GM12878 (cell line): ENCODE results near the gene DUSP8. TPM values are rescaled to one million over a fixed set of nuclear protein-coding genes. Genes with fewer than 3 reads are reported as not detected.

ENCODE experiments used
- ATAC-seq: fragments of 200-7000 bp; cut with Tn5 transposase; 3 replicates; pipeline ENCODE4 v1.9.1; 2020; ENCODE audit warnings: mild to moderate bottlenecking, moderate library complexity
- BruUV-seq: library from RNA; stranded (reverse); fragments of 400-500 nt; replicated peaks from 2 replicates; lab custom pipeline; 2021; lab: Mats Ljungman, UMichigan
- CTCF ChIA-PET: fragments of 300-600 bp; sonication (Branson Sonifier 250); formaldehyde crosslinking; extraction: SDS; loops from one replicate; lab custom pipeline; 2021; ENCODE audit warnings: inconsistent platforms; lab: Yijun Ruan, JAX
- POLR2A ChIA-PET: fragments of 350-600 bp; formaldehyde crosslinking; extraction: SDS; loops from one replicate; lab custom pipeline; 2021; ENCODE audit warnings: inconsistent platforms; lab: Charles Lee
- RAD21 ChIA-PET: fragments of 300-600 bp; sonication (Branson Sonifier 250); formaldehyde crosslinking; loops from one replicate; lab custom pipeline; 2023; ENCODE audit warnings: antibody characterized with exemption; ENCODE audit not compliant: unreplicated experiment; lab: Charles Lee
- SMC1A ChIA-PET: fragments of 300-600 bp; sonication (Branson Sonifier 250); formaldehyde crosslinking; loops from one replicate; lab custom pipeline; 2023; ENCODE audit not compliant: unreplicated experiment, uncharacterized antibody; lab: Charles Lee
- DNase-seq: peaks from one replicate; pipeline ENCODE4 v3.0.0-alpha.2; 2011; ENCODE audit warnings: low read depth, low spot score
- FAIRE-seq: peaks from 3 replicates; lab custom pipeline; 2011; peaks lifted over from hg19 to GRCh38; lab: Jason Lieb, UNC
- H2AFZ ChIP-seq: 2 replicates; pipeline ENCODE4 v1.6.0; 2011; ENCODE audit warnings: low read depth, low read length, control low read depth; ENCODE audit not compliant: control insufficient read depth
- H3K27ac ChIP-seq: 2 replicates; pipeline ENCODE4 v1.5.1; 2011; ENCODE audit warnings: control low read depth; ENCODE audit not compliant: control insufficient read depth, insufficient read depth
- H3K27me3 ChIP-seq, 2 experiments: replicated peaks in 1 of 2; 2 replicates each; pipeline versions ENCODE4 v1.6.0 to v1.6.1; 2011; ENCODE audit warnings: low read length in 1 of 2; ENCODE audit not compliant: control insufficient read depth in 2 of 2, insufficient read depth in 2 of 2
- H3K36me3 ChIP-seq, 2 experiments: 2 replicates each; pipeline ENCODE4 v1.5.1; 2011; ENCODE audit warnings: low read length in 1 of 2; ENCODE audit not compliant: control insufficient read depth in 2 of 2, insufficient read depth in 2 of 2
- H3K4me1 ChIP-seq: 2 replicates; pipeline ENCODE4 v1.6.1; 2011; ENCODE audit warnings: mild to moderate bottlenecking, low read length, moderate library complexity, mixed read lengths; ENCODE audit not compliant: control insufficient read depth, insufficient read depth
- H3K4me2 ChIP-seq: 2 replicates; pipeline ENCODE4 v1.6.0; 2011; ENCODE audit warnings: control low read depth; ENCODE audit not compliant: control insufficient read depth, insufficient read depth
- H3K4me3 ChIP-seq: fragments of 200-600 bp; sonication (generic); 2 replicates; pipeline ENCODE4 v1.5.1; 2016
- H3K79me2 ChIP-seq: 2 replicates; pipeline ENCODE4 v1.6.0; 2011; ENCODE audit warnings: low read length; ENCODE audit not compliant: control insufficient read depth, insufficient read depth
- H3K9ac ChIP-seq: 2 replicates; pipeline ENCODE4 v1.8.0; 2011; ENCODE audit warnings: low read length, control low read depth, mixed read lengths; ENCODE audit not compliant: control insufficient read depth, insufficient read depth
- H3K9me3 ChIP-seq: replicated peaks from 3 replicates; pipeline ENCODE4 v1.5.1; 2011; ENCODE audit warnings: mild to moderate bottlenecking, low read length; ENCODE audit not compliant: control insufficient read depth, insufficient read depth
- H4K20me1 ChIP-seq: 2 replicates; pipeline ENCODE4 v1.6.0; 2011; ENCODE audit not compliant: control insufficient read depth, insufficient read depth
- BRCA1 ChIP-seq: IDR thresholded peaks from 2 replicates; pipeline ENCODE4 v1.6.1; 2011; ENCODE audit warnings: low read depth, low read length, improper control_type of control experiment
- E2F8 ChIP-seq: fragments of 450-650 bp; IDR thresholded peaks from 2 replicates; pipeline ENCODE4 v1.6.1; 2018; ENCODE audit warnings: mild to moderate bottlenecking, low read depth, moderate library complexity; ENCODE audit not compliant: partially characterized antibody
- ESRRA ChIP-seq: IDR thresholded peaks from 2 replicates; pipeline ENCODE4 v1.6.1; 2012; ENCODE audit warnings: mild to moderate bottlenecking, low read length, improper control_type of control experiment
- FOXK2 ChIP-seq: fragments of 450-650 bp; IDR thresholded peaks from 2 replicates; pipeline ENCODE4 v1.6.1; 2017; ENCODE audit warnings: mild to moderate bottlenecking, moderate library complexity
- JUND ChIP-seq: IDR thresholded peaks from 2 replicates; pipeline ENCODE4 v1.6.1; 2012; ENCODE audit warnings: low read depth, mild to moderate bottlenecking, low read length, improper control_type of control experiment, moderate library complexity
- MXI1 ChIP-seq: fragments of 150-350 bp; IDR thresholded peaks from 2 replicates; pipeline ENCODE4 v1.6.1; 2011; ENCODE audit warnings: low read depth, mild to moderate bottlenecking, inconsistent platforms, low read length, improper control_type of control experiment
- NBN ChIP-seq: fragments of 450-650 bp; IDR thresholded peaks from 2 replicates; pipeline ENCODE4 v1.6.1; 2016
- ZNF274 ChIP-seq: IDR thresholded peaks from one replicate; pipeline ENCODE4 v1.8.0; 2011; ENCODE audit not compliant: insufficient read length, insufficient read depth
- ZNF687 ChIP-seq: fragments of 450-650 bp; IDR thresholded peaks from 2 replicates; pipeline ENCODE4 v1.6.1; 2017; ENCODE audit warnings: mild to moderate bottlenecking, moderate library complexity
- WGBS: methylation state at CpG from one replicate; pipeline ENCODE4 v1.1.6; 2016; ENCODE audit warnings: low lambda C conversion rate; ENCODE audit not compliant: insufficient replicate concordance, insufficient coverage; ENCODE audit errors: missing lambda C conversion rate; 5-methylcytosine and 5-hydroxymethylcytosine counted together
- in situ Hi-C: fragments of 300-500 bp; cut with MboI; formaldehyde crosslinking; loops from 9 replicates; pipeline ENCODE4 v1.14.3; 2018; ENCODE audit warnings: mixed read lengths
- intact Hi-C: fragments of 100-400 bp; cut with micrococcal nuclease; formaldehyde crosslinking; loops from one replicate; pipeline ENCODE4 v1.14.2; 2022; ENCODE audit not compliant: unreplicated experiment
- polyA plus RNA-seq, 11 experiments: library from polyadenylated mRNA; depleted of rRNA in 4 of 11; unstranded in 6 of 11; stranded (reverse) in 5 of 11; fragments of >200 nt; fragmentation: Nextera tagmentation in 4 of 11; fragmentation: Illumina TruSeq in 1 of 11; extraction: Ambion mirVana in 4 of 11; extraction: Trizol in 1 of 11; gene quantifications; 1 replicate in 1 of 11; 2 replicates in 10 of 11; pipeline versions ENCODE4 v1.2.1 to v1.2.3, GENCODE V29; 2011 to 2016; ENCODE audit warnings: inconsistent platforms in 2 of 11, missing spikeins in 2 of 11, low read depth in 1 of 11
- total RNA-seq, 4 experiments: library from RNA; depleted of rRNA in 3 of 4; stranded (reverse); fragments of >200 nt in 3 of 4; fragmentation: Illumina TruSeq in 1 of 4; extraction: Trizol in 1 of 4; gene quantifications; 2 replicates each; pipeline versions ENCODE4 v1.2.1 to v1.2.3, GENCODE V29; 2013 to 2021
- TF ChIP-seq, protein P1 (sequence below): fragments of 450-650 bp; IDR thresholded peaks from 2 replicates; pipeline ENCODE4 v1.6.1; 2017; ENCODE audit warnings: mild to moderate bottlenecking, moderate library complexity
- TF ChIP-seq, protein P2 (sequence below): IDR thresholded peaks from 2 replicates; pipeline ENCODE4 v1.6.1; 2012; ENCODE audit warnings: low read depth, low read length, improper control_type of control experiment

DUSP8 gene
- total and polyA plus RNA-seq, 10 of the 15 experiments (the other 5 are each of a cell fraction or from before 2014, with no cell fraction given): 0.04 to 1.7 (median 0.26) TPM; not detected in 6

DNA sequence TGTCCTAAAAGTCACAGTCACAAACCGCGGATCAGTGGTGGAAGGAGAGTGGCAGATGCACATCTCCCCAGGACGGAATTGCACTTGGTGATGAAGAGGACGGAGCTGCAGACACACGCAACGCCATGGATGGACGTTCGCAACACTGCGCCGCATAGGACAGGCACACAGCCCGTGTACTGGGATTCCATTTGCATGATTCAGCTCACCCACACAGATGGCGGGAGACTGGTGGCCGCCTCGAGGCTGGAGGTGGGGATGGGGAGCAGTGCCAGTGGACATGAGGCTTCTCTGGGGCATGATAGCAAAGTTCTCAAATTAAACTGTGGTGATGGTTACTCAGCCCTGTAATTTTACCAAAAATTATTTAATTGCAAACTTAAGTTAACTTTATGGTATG lies 37.4 kb downstream of the DUSP8 start (continued):
- TF ChIP-seq, protein P1, sequence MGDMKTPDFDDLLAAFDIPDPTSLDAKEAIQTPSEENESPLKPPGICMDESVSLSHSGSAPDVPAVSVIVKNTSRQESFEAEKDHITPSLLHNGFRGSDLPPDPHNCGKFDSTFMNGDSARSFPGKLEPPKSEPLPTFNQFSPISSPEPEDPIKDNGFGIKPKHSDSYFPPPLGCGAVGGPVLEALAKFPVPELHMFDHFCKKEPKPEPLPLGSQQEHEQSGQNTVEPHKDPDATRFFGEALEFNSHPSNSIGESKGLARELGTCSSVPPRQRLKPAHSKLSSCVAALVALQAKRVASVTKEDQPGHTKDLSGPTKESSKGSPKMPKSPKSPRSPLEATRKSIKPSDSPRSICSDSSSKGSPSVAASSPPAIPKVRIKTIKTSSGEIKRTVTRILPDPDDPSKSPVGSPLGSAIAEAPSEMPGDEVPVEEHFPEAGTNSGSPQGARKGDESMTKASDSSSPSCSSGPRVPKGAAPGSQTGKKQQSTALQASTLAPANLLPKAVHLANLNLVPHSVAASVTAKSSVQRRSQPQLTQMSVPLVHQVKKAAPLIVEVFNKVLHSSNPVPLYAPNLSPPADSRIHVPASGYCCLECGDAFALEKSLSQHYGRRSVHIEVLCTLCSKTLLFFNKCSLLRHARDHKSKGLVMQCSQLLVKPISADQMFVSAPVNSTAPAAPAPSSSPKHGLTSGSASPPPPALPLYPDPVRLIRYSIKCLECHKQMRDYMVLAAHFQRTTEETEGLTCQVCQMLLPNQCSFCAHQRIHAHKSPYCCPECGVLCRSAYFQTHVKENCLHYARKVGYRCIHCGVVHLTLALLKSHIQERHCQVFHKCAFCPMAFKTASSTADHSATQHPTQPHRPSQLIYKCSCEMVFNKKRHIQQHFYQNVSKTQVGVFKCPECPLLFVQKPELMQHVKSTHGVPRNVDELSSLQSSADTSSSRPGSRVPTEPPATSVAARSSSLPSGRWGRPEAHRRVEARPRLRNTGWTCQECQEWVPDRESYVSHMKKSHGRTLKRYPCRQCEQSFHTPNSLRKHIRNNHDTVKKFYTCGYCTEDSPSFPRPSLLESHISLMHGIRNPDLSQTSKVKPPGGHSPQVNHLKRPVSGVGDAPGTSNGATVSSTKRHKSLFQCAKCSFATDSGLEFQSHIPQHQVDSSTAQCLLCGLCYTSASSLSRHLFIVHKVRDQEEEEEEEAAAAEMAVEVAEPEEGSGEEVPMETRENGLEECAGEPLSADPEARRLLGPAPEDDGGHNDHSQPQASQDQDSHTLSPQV: no peak
- TF ChIP-seq FOXK2: no peak
- TF ChIP-seq NBN: no peak

- no peak overlapping the region for H3K4me2 ChIP-seq
- DNase-seq (no peak), FAIRE-seq (no peak), ATAC-seq (no peak)
- H3K79me2 ChIP-seq: peaks cover 8% of the 10 kb centered on the region
- CTCF ChIA-PET: no interaction called here
- SMC1A ChIA-PET: no interaction called here
- POLR2A ChIA-PET: no interaction called here
- no peak overlapping the region for H3K9ac ChIP-seq
- H4K20me1 ChIP-seq: peaks cover 7% of the 10 kb centered on the region; the same call in 1 of the 2 replicates
- peaks cover 0 to 3% of the 10 kb centered on the region in 2 experiments; a peak in 2 of 4 replicates for H3K36me3 ChIP-seq
- no peaks in the 10 kb centered on the region for H3K4me1 ChIP-seq
- no peaks in the 10 kb centered on the region for H3K27me3 ChIP-seq
- no peak overlapping the region for H3K27ac ChIP-seq
- BruUV-seq: no TSS peak
- WGBS: 87% methylated on average over 7 of the region's 7 CpGs
- in situ Hi-C loops: no loop called here
- H3K4me3 ChIP-seq: no peak overlapping the region
- RAD21 ChIA-PET: no interaction called here
- H3K9me3 ChIP-seq: no peaks in the 10 kb centered on the region
- intact Hi-C loops: no loop called here
- no peak overlapping the region for H2AFZ ChIP-seq
- no peak for TF ChIP-seq JUND
- TF ChIP-seq MXI1: no peak
- TF ChIP-seq E2F8: no peak
- TF ChIP-seq ZNF274: no peak
- TF ChIP-seq, protein P2, sequence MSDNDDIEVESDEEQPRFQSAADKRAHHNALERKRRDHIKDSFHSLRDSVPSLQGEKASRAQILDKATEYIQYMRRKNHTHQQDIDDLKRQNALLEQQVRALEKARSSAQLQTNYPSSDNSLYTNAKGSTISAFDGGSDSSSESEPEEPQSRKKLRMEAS: no peak
- no peak for TF ChIP-seq FOXK2
- TF ChIP-seq ESRRA: no peak
- no peak for TF ChIP-seq BRCA1
- no peak for TF ChIP-seq ZNF687
Observed at GRCh38 chr11:1534171-1534570, 37.9 kb downstream of the DUSP8 start.
